ENCODE data around the gene SIRT4.
A peak's percentile ranks its signal among the peaks of the same experiment; 100 is the strongest.
"Not testable (repeated sequence)": the region's sequence is repeated elsewhere in the genome, so short reads cannot be mapped to it uniquely, and the experiment has no call there.

SIRT4 gene

GRCh38 chr12:120301962-120302815 lies at the start of gene SIRT4:
Gene SIRT4 (plus strand): TSS chr12:120302321. CDS start chr12:120303562, 1,241 bp downstream.
- DNase-seq (ENCODE audit: low spot score) = peak; percentile 97

- DNase-seq (ENCODE audit: low spot score) = not testable (repeated sequence)
Measured at GRCh38 chr12:120253313-120253712, 48.8 kb upstream of the SIRT4 start.

GRCh38 chr12:120254809-120255208 lies 47.3 kb upstream of the SIRT4 start:
- no peak for DNase-seq (ENCODE audit: low spot score)

- no peak for DNase-seq (ENCODE audit: low spot score)
Measured at GRCh38 chr12:120257041-120257821, 44.9 kb upstream of the SIRT4 start.

- no peak for DNase-seq (ENCODE audit: low spot score)
Measured at GRCh38 chr12:120258323-120258896, 43.7 kb upstream of the SIRT4 start.

GRCh38 chr12:120259418-120260202 lies 42.5 kb upstream of the SIRT4 start:
- DNase-seq (ENCODE audit: low spot score) = no peak

GRCh38 chr12:120260607-120261006 lies 41.5 kb upstream of the SIRT4 start:
- DNase-seq (ENCODE audit: low spot score) = no peak

- peak; percentile 90 for DNase-seq (ENCODE audit: low spot score)
Measured at GRCh38 chr12:120261951-120262851, 39.9 kb upstream of the SIRT4 start.

- no peak for DNase-seq (ENCODE audit: low spot score)
Measured at GRCh38 chr12:120262852-120263747, 39.0 kb upstream of the SIRT4 start.

GRCh38 chr12:120263748-120264085 lies 38.4 kb upstream of the SIRT4 start:
- no peak for DNase-seq (ENCODE audit: low spot score)

- peak; percentile 19 for DNase-seq (ENCODE audit: low spot score)
Measured at GRCh38 chr12:120264086-120264903, 37.8 kb upstream of the SIRT4 start.

- DNase-seq (ENCODE audit: low spot score) = no peak
Measured at GRCh38 chr12:120264904-120265472, 37.1 kb upstream of the SIRT4 start.

- DNase-seq (ENCODE audit: low spot score) = peak; percentile 94
Measured at GRCh38 chr12:120265473-120266179, 36.5 kb upstream of the SIRT4 start, which contains the start of gene PXN. Gene PXN (minus strand): TSS chr12:120265730. CDS start chr12:120265629, 101 bp downstream.

GRCh38 chr12:120266180-120266870 lies 35.8 kb upstream of the SIRT4 start:
- no peak for DNase-seq (ENCODE audit: low spot score)

- no peak for DNase-seq (ENCODE audit: low spot score)
Measured at GRCh38 chr12:120267736-120268135, 34.4 kb upstream of the SIRT4 start.

GRCh38 chr12:120276734-120277133 lies 25.4 kb upstream of the SIRT4 start:
- DNase-seq (ENCODE audit: low spot score) = no peak
